Heart left ventricle (tissue), 16 donors: ENCODE measurements around the gene GCA. TPM values are rescaled to one million over a fixed set of nuclear protein-coding genes. Genes with fewer than 3 reads are reported as not detected.

Source experiments
- ATAC-seq, 4 donors: fragments of 200-7000 bp; cut with Tn5 transposase; one replicate each; pipeline ENCODE4 v1.9.1; 2020 to 2022; ENCODE audit warnings: moderate library complexity in 4 of 4, mild to moderate bottlenecking in 3 of 4, moderate number of reproducible peaks in 1 of 4
- DNase-seq, 5 donors: peaks; one replicate each; pipeline ENCODE4 v3.0.0-alpha.2; 2020
- H3K27ac ChIP-seq, 12 donors: fragments of 200-600 bp; sonication (generic) in 4 of 12; one replicate each; pipeline versions ENCODE4 v1.5.0 to v1.8.0; 2016 to 2022; ENCODE audit warnings: mild to moderate bottlenecking in 2 of 12
- H3K27me3 ChIP-seq, 9 donors: fragments of 200-600 bp; sonication (generic) in 2 of 9; one replicate each; pipeline versions ENCODE4 v1.5.1 to v1.8.0; 2016 to 2022; ENCODE audit warnings: mild to moderate bottlenecking in 3 of 9
- H3K36me3 ChIP-seq, 9 donors: fragments of 200-600 bp; sonication (generic) in 2 of 9; one replicate each; pipeline versions ENCODE4 v1.5.0 to v1.8.0; 2018 to 2022; ENCODE audit warnings: mild to moderate bottlenecking in 2 of 9
- H3K4me1 ChIP-seq, 12 donors: fragments of 200-600 bp; sonication (generic) in 4 of 12; one replicate each; pipeline versions ENCODE4 v1.5.0 to v1.8.0; 2016 to 2022; ENCODE audit warnings: mild to moderate bottlenecking in 3 of 12
- H3K4me3 ChIP-seq, 12 donors: fragments of 200-600 bp; sonication (generic) in 4 of 12; one replicate each; pipeline versions ENCODE4 v1.5.0 to v1.8.0; 2017 to 2022; ENCODE audit warnings: mild to moderate bottlenecking in 9 of 12, moderate library complexity in 4 of 12
- H3K9me3 ChIP-seq, 12 donors: fragments of 200-600 bp; sonication (generic) in 4 of 12; one replicate each; pipeline versions ENCODE4 v1.5.0 to v1.8.0; 2016 to 2022; ENCODE audit warnings: mild to moderate bottlenecking in 1 of 12
- POLR2A ChIP-seq, 2 donors: fragments of 450-650 bp; IDR thresholded peaks; one replicate each; pipeline ENCODE4 v1.6.1; 2017; ENCODE audit warnings: antibody characterized with exemption in 2 of 2, mild to moderate bottlenecking in 2 of 2, moderate library complexity in 2 of 2
- WGBS, 4 donors: extraction: QIAGEN DNeasy Blood & Tissue Kit in 2 of 4; methylation state at CpG; one replicate each; pipeline versions ENCODE4 v1.1.5 to v1.1.7; 2013 to 2018; 5-methylcytosine and 5-hydroxymethylcytosine counted together
- intact Hi-C, 10 donors: fragments of 100-400 bp; cut with DNase I; formaldehyde crosslinking; loops; one replicate each; pipeline versions ENCODE4 v1.11.1 to v1.14.2; 2022
- polyA plus RNA-seq, 2 donors: library from polyadenylated mRNA; stranded (reverse); fragments of 200-250 nt; gene quantifications; one replicate each; pipeline ENCODE4 v1.2.3, GENCODE V29; 2013
- total RNA-seq, 9 donors: library from RNA; depleted of rRNA in 2 of 9; stranded (reverse); fragments of >200 nt in 2 of 9; fragmentation: NEBNext Ultra II Directional in 3 of 9; extraction: Animal tissue kit (Norgen Biotek cat#: 25700) in 3 of 9; gene quantifications; one replicate each; pipeline versions ENCODE4 v1.1.0 to v1.2.4, GENCODE V29; 2016 to 2023
- TF ChIP-seq, protein P1 (sequence below), 12 donors: fragments of 200-600 bp; sonication (generic) in 4 of 12; IDR thresholded peaks; one replicate each; pipeline versions ENCODE4 v1.5.0 to v1.8.0; 2018 to 2022; ENCODE audit warnings: antibody characterized with exemption in 12 of 12, mild to moderate bottlenecking in 5 of 12
- donor health status: ischemic (EF 13 %, LVEDD 7.1; RV severe dilation, severe dysfunction).
- donor health status: healthy with polysubstance abuse.
- donor health status: DM: no; HTN: yes; CAD: no.
- donor health status: DM: no; HTN: no; CAD: no.
- donor health status: ischemic (EF 25% LVEDD 6.9; RV normal size, moderate dysfunction).
- donor health status: ischemic (EF 25% LVEDD 5.7; RV mildly dilated, moderate dysfunction).
- donor health status: healthy.
- donor health status: DM: yes; HTN: yes; CAD: no.
- donor health status: ischemic (EF 35%, LVEDD 5.7; RV mildly dilated, moderate dysfunction).
- donor health status: nonischemic (EF 11% LVEDD 7.7; RV severe dilation, severe dysfunction).
- donor health status: DM: yes; HTN: yes; CAD: no.
- donor health status: PGD.
- donor health status: ischemic (EF 29% LVEDD 5.4; RV normal size, mild dysfunction).
- donor health status: nonischemic (EF 23%, LVEDD 6.1; RV moderate dilation, normal function).

Gene GCA
- total and polyA plus RNA-seq, 11 donors = 3.0 to 20.3 (median 6.4) TPM

DNA sequence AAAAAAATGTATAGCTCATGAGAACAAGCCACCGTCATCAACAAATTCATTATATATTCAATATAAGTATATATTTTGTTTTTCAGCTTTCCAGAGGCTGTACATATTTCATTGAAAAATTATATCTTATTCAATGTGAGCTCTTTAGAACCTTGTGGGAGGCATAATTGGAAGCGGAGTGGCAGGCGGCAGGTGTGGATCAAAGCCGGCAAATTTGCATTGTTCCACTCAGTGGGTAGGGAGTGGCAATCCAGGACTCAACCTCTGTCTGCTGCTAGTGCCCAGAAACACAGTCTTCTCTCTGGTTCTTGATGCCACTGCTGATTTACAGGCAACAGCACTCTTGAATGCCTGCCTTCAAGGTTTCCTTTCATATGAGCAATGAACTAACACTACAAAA lies 46.9 kb downstream of the GCA start:
- ATAC-seq (no peak), DNase-seq (no peak)
- intact Hi-C loops = no loop called here
- H3K9me3 ChIP-seq = no peaks in the 10 kb centered on the region
- WGBS, 4 donors = 96 to 97% (median 97%) methylated on average over 4 of the region's 4 CpGs
- no peak overlapping the region for H3K27ac ChIP-seq
- no peak for TF ChIP-seq POLR2A (IDR thresholded peaks at IDR 0.05)
- TF ChIP-seq, protein P1, sequence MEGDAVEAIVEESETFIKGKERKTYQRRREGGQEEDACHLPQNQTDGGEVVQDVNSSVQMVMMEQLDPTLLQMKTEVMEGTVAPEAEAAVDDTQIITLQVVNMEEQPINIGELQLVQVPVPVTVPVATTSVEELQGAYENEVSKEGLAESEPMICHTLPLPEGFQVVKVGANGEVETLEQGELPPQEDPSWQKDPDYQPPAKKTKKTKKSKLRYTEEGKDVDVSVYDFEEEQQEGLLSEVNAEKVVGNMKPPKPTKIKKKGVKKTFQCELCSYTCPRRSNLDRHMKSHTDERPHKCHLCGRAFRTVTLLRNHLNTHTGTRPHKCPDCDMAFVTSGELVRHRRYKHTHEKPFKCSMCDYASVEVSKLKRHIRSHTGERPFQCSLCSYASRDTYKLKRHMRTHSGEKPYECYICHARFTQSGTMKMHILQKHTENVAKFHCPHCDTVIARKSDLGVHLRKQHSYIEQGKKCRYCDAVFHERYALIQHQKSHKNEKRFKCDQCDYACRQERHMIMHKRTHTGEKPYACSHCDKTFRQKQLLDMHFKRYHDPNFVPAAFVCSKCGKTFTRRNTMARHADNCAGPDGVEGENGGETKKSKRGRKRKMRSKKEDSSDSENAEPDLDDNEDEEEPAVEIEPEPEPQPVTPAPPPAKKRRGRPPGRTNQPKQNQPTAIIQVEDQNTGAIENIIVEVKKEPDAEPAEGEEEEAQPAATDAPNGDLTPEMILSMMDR (IDR thresholded peaks at IDR 0.05) = no peak
- no peaks in the 10 kb centered on the region for H3K36me3 ChIP-seq
- no peaks in the 10 kb centered on the region for H3K27me3 ChIP-seq
- H3K4me1 ChIP-seq = no peaks in the 10 kb centered on the region
- H3K4me3 ChIP-seq = no peak overlapping the region

DNA sequence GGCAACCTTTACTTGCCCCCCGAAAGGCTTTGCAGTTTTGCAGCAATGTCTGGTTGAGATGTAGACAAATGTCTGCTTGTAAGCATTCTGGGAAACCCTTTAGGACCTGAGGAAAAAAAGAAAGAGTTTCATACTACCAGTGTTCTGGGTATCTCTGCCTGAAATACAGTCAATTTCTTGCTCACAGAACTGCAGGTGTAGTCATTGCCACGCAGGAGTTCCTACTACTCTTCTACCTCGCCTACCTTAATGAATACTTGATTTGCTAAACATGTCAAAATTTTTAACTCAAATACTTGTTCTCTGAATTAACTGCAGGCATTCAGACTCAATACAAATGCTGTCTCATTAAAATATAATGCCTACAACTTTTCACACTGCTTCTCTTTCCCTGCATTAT lies 56.4 kb downstream of the GCA start:
- no peaks in the 10 kb centered on the region for H3K4me1 ChIP-seq
- intact Hi-C loops = no loop called here
- H3K9me3 ChIP-seq = no peaks in the 10 kb centered on the region
- H3K36me3 ChIP-seq = no peaks in the 10 kb centered on the region
- 85 to 92% (median 90%) methylated on average over 3 of the region's 3 CpGs for WGBS, 4 donors
- no peak overlapping the region for H3K4me3 ChIP-seq
- no peak overlapping the region for H3K27ac ChIP-seq
- DNase-seq (no peak), ATAC-seq (no peak)
- TF ChIP-seq POLR2A (IDR thresholded peaks at IDR 0.05) = no peak
- TF ChIP-seq, protein P1 (IDR thresholded peaks at IDR 0.05) = no peak
- H3K27me3 ChIP-seq = no peaks in the 10 kb centered on the region

DNA sequence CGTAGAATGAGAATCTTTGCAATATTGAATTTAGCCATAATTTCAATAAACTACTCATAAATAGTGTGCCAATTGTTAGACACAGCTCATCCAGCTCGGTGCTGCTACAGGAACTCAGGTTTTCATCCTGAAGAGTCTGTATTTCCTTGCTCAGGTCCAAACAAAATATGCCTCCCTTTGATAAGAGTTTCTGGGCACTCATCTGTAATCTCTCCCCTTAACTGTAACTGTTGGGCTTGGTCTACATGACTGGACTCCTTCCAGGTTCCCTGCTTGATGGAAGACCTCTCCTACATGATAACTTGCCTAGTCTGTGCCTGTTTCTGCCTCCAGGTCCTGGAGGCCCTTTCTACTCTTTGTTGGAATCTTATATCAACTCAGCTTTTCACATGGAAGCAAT lies 57.9 kb downstream of the GCA start:
- DNase-seq (no peak), ATAC-seq (no peak)
- no peaks in the 10 kb centered on the region for H3K4me1 ChIP-seq
- TF ChIP-seq, protein P1 (IDR thresholded peaks at IDR 0.05) = no peak
- no peak for TF ChIP-seq POLR2A (IDR thresholded peaks at IDR 0.05)
- intact Hi-C loops = no loop called here
- no peak overlapping the region for H3K27ac ChIP-seq
- H3K9me3 ChIP-seq = no peaks in the 10 kb centered on the region
- H3K36me3 ChIP-seq = no peaks in the 10 kb centered on the region
- no peak overlapping the region for H3K4me3 ChIP-seq
- WGBS, 4 donors = 62 to 75% (median 72%) methylated on average over 2 of the region's 2 CpGs
- H3K27me3 ChIP-seq = no peaks in the 10 kb centered on the region

DNA sequence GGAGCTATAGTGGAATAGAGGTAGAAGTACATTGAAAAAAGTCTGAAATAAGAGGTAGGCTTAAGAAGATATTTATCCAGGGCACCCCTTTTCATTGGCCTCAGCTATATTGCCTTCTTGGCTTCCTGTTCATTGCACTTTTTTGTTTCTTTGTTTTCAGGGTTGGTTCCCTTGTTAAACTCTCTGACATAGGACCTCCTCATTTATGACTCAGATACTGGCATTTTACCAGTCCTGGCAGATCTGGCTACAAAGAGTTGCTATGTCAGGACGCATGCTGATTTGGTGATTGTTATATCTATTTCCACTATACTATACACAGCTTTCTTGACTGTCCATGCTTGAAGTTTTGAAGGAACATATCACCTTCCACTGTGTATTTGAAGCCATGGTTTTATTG lies 60.0 kb downstream of the GCA start:
- no peaks in the 10 kb centered on the region for H3K4me1 ChIP-seq
- no peak overlapping the region for H3K4me3 ChIP-seq
- no peaks in the 10 kb centered on the region for H3K27me3 ChIP-seq
- ATAC-seq = no peak
- intact Hi-C loops = no loop called here
- H3K9me3 ChIP-seq = no peaks in the 10 kb centered on the region
- no peak overlapping the region for H3K27ac ChIP-seq
- no peak for TF ChIP-seq POLR2A (IDR thresholded peaks at IDR 0.05)
- TF ChIP-seq, protein P1 (IDR thresholded peaks at IDR 0.05) = no peak
- no peak for DNase-seq
- no peaks in the 10 kb centered on the region for H3K36me3 ChIP-seq
- 64 to 81% (median 78%) methylated on average over 1 of the region's 1 CpG for WGBS, 4 donors

Other genes with a start within 250 kb of the GCA start
- gene GCG, start 191.9 kb upstream of the GCA start, total RNA-seq = not detected
- not detected for gene GCG, start 191.9 kb upstream of the GCA start, polyA plus RNA-seq
- 10 to 100 TPM in 1 of 9 donors, 1 to 10 TPM in 6, under 1 TPM in 2; 0.75 to 11.3 (median 3.5) TPM for gene FAP, start 100.7 kb upstream of the GCA start, total RNA-seq
- 1 to 10 TPM in 1 of 2 donors, under 1 TPM in 1; 0.88 to 1.5 TPM for gene FAP, start 100.7 kb upstream of the GCA start, polyA plus RNA-seq
- 10 to 100 TPM in 3 of 9 donors, 1 to 10 TPM in 6; 4.5 to 24.2 (median 6.8) TPM for gene IFIH1, start 25.4 kb upstream of the GCA start, total RNA-seq
- gene IFIH1, start 25.4 kb upstream of the GCA start, polyA plus RNA-seq = 1 to 10 TPM; 3.4 to 3.6 TPM